RWPE1 (cell line): Measurements from ENCODE around the gene ELAPOR1.
A peak's percentile ranks its signal among the peaks of the same experiment; 100 is the strongest.

Source experiments
- CTCF ChIA-PET: fragments of 350-600 bp; sonication (Branson Sonifier 250); formaldehyde crosslinking; extraction: SDS; loops from one replicate; lab custom pipeline; 2021; lab: Yijun Ruan, JAX
- POLR2A ChIA-PET: fragments of 400-600 bp; formaldehyde crosslinking; extraction: SDS; loops from one replicate; lab custom pipeline; 2020; ENCODE audit warnings: antibody characterized with exemption; ENCODE audit not compliant: low non-redundant PET; lab: Yijun Ruan, JAX
- DNase-seq: peaks from one replicate; pipeline ENCODE4 v3.0.0; 2012; ENCODE audit warnings: low spot score
- H3K27ac ChIP-seq: fragments of 450-650 bp; 2 replicates; pipeline ENCODE4 v1.5.1; 2017
- CTCF ChIP-seq: fragments of 450-650 bp; conservative IDR thresholded peaks from 2 replicates; pipeline ENCODE4 v1.5.1; 2017; ENCODE audit warnings: low read depth, mild to moderate bottlenecking

The ELAPOR1 gene

GRCh38 chr1:109113590-109114341 lies at the start of gene ELAPOR1:
Gene ELAPOR1, plus strand, starts transcription at chr1:109114115. Its CDS starts 69 bp downstream, at chr1:109114184.
- no peak within 1 kb of the TSS for H3K27ac ChIP-seq
- CTCF ChIA-PET, result interaction anchor here (1.0 kb wide), 2 partner anchors 10 to 171 kb away, joined by 3 to 5 read pairs; no protein-coding TSS in a partner anchor
- no peak for TF ChIP-seq CTCF
- peak; percentile 42 for DNase-seq
- POLR2A ChIA-PET, result no interaction called here

GRCh38 chr1:109065137-109065536 lies 48.8 kb upstream of the ELAPOR1 start:
- ChIA-PET POLR2A (no interaction called here), CTCF (no interaction called here)
- no peak overlapping the region for H3K27ac ChIP-seq
- DNase-seq, result no peak
- no peak for TF ChIP-seq CTCF

GRCh38 chr1:109067883-109068282 lies 46.0 kb upstream of the ELAPOR1 start:
- no peak for TF ChIP-seq CTCF
- ChIA-PET POLR2A (no interaction called here), CTCF (no interaction called here)
- no peak overlapping the region for H3K27ac ChIP-seq
- DNase-seq, result no peak

GRCh38 chr1:109069294-109069693 lies 44.6 kb upstream of the ELAPOR1 start:
- DNase-seq, result no peak
- ChIA-PET POLR2A (no interaction called here), CTCF (interaction anchor here (0.7 to 0.9 kb wide), 2 partner anchors 20 to 431 kb away, joined by 3 read pairs; no protein-coding TSS in a partner anchor)

GRCh38 chr1:109075531-109076490 lies 38.1 kb upstream of the ELAPOR1 start, which contains the start of gene TAF13:
Gene TAF13, minus strand, starts transcription at chr1:109076003. Its CDS starts 56 bp downstream, at chr1:109075947.
- CTCF ChIA-PET, result interaction anchor here (0.7 to 0.9 kb wide), 2 partner anchors 48 to 102 kb away, joined by 3 to 4 read pairs; no protein-coding TSS in a partner anchor
- DNase-seq, result peak; percentile 91
- POLR2A ChIA-PET, result interaction anchor here (0.6 kb wide), 3 partner anchors 12 to 121 kb away, joined by 3 to 5 read pairs (median 4); no protein-coding TSS in a partner anchor
- TF ChIP-seq CTCF, result no peak
- peak within 1 kb of the TSS; percentile 82 for H3K27ac ChIP-seq

More at GRCh38 chr1:109069294-109069693, 44.6 kb upstream of the ELAPOR1 start:
- no peak overlapping the region for H3K27ac ChIP-seq
- no peak for TF ChIP-seq CTCF

GRCh38 chr1:109078317-109078716 lies 35.6 kb upstream of the ELAPOR1 start:
- TF ChIP-seq CTCF, result no peak
- no peak for DNase-seq
- H3K27ac ChIP-seq, result no peak overlapping the region
- CTCF ChIA-PET, result no interaction called here
- POLR2A ChIA-PET, result no interaction called here
